Hematopoietic multipotent progenitor cell treated with erythropoietin and hydrocortisone succinate and interleukin-3 and kit ligand, for 8 days (in vitro differentiated cells): ENCODE measurements around the gene FHOD3.

ENCODE experiments used
- DNase-seq: peaks from one replicate; pipeline ENCODE4 v3.0.0-alpha.2; 2015

FHOD3 gene

DNA sequence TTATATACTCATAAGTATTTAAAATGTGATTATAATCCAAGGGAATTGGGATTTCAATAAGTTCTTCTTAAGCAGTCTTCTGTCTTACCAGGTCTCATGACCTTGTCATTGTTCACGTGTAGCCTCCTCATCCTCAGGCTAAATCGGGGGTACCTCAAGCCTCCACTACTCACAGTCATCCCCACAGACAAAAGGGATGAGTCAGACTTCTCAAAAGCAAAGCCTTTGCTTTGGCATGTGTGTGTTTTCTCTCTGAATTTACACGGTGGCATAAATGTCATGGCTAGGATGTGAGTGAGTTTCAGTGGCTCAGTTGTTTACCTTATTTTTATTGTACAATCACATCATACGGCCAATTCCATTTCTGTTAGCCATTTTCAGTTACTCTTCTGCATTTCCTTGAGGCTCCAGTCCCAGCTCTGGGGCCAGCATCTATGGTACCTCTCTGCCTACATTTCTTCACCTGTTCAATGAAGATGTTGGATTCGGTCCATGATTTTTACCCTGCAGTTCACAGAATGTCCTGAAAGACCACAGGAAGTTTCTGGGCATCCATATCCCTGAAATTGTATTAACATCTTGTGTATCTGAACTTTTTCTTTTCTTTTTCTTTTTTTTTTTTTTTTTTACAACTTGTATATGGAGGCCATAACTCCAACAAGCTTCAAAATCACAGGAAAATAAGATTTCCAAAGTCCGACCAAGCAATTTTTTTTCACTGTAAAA is 195.3 kb downstream of the FHOD3 start:
- DNase-seq, result no peak

DNA sequence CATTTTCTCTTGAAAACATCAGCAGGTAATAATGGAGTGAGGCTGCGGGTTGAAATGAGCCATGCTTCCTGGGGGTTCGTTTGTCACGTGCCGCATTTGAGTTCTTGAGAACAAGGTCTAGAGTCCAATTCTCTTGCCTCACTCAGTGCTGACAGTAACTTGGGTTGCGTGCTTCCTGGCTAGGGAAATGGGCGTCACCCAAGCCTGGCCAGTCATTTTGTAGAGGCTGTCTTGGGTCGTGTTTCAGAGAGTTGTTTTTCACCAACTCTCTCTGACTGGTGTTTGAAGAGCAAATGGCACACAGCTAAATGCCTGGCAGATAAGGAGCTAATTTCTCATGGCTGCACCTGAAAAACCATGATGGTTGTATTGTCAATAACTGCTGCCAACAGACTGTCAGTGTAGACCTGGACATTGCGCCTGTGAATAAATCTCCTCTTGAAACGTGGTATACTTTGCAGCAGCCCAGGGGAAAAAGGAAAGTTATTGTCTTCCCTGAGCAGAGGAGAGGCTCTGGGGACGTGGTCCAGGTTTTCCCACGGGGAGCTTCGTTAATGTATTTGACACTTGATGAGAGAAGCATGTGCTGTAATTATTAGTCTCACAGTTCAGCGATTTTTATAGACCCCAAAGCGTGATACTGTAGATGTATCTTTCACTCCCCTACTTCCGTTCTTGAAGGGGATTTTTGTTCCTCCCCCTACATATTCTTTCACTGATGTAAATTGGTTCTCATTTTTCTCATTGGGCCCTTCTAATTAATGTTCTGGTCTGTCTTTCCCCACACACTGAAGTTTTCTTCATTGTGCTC is 196.0 kb downstream of the FHOD3 start:
- no peak for DNase-seq

DNA sequence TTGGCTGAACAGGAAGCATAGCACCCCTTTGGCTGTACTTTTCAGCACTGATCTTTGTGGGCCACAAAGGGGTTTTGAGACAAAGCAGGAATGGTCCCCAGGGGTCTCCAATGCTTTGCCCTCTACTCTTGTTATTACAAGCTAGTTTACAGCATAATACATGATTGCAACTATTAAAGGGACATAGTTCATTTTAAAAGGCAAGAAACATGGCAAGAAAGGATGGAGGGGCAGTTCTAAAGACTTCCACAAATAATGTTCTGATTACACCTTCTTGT is 196.6 kb downstream of the FHOD3 start:
- DNase-seq, result no peak

DNA sequence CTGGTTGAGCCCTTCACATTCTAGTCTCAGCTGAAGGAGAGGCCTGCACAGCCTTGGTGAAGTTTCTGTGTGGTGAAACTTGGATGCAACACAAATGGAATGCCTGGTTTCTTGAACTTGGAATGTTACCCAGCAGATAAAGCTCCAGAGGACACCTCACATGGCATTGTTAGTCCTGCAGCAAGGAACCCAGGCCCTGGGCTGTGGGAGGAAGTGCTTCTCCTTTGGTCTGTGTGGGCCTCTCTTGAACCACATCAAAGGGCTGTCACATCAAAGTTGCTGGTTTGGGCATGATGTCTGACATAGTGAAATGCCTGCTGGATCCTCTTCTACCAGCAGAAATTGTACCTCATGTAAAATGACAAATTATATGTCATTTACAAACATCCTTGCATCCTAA is 198.5 kb downstream of the FHOD3 start:
- DNase-seq, result no peak

DNA sequence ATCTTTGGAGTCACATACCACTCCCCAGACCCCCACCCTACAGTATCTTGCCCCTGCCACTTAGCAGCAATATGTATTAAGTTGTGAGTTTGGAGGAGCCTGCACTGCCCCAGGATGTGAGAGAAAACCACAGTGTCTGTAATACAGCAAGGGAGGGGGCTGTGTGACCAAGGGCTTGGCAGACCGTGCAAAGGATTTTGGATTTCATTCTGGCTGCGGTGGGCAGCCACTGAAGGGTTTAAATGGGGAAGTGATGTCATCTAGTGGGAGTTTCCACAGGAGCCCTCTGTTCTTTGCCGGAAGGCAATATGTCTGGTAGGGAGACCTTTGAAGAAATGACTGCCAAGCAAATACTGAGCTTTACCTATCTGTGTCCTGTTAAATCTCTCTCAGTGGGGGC is 202.4 kb downstream of the FHOD3 start:
- DNase-seq, result no peak

DNA sequence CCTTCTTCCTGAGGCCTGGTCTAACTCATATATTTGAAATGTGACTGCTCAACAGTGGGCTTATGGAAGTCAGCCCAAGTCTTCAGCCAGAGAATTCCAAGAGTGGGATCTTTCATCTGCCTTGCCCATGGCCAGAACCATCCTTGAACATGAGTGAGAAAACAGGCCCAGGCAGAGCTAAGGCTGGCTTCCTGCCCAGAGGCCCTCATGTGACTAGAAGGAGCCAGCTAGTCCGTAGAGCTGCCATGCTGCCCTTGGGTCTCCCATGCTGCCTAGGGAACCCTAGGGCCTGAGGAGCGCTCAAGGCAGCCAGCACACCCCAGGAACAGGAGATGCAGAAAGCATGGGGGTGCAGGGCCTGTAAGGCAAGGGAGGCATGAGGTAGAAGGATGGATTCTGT is 203.6 kb downstream of the FHOD3 start:
- DNase-seq, result no peak

DNA sequence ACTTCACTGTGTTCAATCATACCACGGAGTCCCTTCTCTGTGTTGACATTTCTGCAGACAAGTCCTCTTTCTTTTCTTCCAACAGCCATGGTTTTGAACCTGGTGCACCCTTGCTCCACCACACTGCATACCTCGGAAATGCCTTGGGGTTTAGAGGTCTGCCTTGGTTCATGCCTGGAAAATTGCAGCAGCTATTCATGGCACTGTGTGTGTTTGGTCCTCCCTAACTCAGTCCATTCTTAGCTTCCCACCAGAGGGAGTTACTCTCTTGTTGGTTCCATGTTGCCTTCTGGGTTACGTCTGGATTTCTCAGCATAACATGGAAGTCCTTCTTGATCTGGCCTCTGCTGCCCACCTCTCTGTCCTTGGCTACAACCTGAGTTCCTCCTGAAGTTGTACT is 206.0 kb downstream of the FHOD3 start:
- DNase-seq, result no peak

DNA sequence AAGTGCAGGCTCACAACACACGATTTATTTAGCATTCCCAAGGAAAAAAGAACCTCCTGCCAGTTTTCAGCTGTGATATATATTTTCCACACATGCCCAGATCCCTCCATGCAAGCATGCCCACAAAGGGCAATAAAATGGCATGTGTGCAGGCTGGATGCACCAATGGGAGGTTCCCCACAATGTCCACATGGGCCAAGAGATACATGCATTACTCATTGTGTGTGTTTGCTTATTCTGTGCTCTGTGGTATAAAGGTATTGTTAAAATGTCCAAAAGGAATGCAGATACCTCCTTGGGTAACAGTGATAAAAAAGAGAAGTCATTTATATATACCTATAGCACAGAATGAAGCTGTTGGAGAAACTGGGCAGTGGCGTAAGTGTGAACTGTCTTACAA is 207.4 kb downstream of the FHOD3 start:
- no peak for DNase-seq

DNA sequence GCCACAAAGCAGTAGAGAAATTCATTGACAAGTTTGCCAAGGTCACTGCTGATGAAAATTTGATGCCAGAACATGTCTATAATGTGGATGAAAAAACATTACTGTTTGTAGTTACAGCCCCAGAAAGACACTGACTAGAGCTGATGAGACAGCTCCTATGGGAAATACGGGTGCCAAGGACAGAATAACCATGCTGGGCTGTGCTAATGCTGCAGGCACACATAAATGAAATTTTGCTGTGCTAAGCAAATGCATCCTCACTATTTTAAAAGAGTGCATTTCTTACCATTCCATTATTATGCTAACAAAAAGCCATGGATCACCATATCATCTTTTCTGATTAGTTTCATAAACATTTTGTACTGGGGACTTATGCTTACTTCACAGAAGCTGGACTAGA is 208.2 kb downstream of the FHOD3 start:
- DNase-seq, result no peak

DNA sequence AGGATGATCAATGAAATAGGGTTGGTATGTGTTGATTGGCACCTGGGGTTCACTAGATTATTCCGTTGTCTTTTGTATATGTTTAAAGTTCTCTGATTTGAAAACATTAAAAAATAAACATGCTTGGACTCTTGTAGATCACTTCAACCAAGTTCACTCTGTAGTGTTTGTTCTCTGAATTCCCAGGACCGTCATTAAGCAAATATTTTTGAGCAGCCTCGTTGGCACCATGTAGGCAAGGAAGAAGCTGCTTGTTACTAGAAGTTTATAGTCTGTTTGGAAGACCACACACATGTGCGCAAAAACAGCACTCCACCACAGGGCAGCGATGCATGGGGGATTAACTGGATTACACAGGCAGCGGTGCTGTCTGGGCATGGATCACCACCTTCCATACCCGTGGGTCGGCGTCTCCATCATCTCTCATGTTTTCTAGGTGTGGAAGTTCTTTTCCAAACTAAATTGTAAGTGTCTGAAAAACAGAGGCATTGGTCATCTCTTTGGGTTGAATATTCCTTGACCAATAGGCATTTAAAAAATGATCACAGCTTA is 212.2 kb downstream of the FHOD3 start:
- no peak for DNase-seq

DNA sequence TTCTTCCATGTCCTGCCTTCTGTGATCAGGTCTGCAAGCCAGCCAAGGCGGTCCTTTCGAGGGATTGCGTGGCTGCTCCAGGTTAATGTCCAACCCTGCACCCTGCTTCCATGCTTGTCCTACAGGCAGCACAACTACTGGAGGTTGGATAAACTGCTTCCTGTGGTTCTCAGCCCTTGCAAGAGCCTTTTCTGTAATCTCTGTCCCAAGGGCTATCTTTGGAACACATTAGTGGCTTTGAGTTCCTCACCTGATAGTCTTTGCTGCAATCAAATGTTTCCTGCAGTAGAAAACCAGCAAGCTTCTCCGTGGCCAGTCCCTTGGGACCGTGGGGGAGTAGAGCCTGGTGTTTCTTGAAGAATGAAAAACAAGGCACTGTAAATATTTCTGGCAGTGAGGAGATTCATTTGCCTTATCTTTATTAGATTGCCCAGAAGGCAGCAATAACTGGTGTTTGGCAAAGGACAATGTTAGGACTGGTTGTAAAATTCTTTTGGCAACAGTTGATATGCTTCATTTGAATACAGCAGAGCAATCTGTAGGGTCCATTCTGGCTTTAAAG is 214.4 kb downstream of the FHOD3 start:
- no peak for DNase-seq

DNA sequence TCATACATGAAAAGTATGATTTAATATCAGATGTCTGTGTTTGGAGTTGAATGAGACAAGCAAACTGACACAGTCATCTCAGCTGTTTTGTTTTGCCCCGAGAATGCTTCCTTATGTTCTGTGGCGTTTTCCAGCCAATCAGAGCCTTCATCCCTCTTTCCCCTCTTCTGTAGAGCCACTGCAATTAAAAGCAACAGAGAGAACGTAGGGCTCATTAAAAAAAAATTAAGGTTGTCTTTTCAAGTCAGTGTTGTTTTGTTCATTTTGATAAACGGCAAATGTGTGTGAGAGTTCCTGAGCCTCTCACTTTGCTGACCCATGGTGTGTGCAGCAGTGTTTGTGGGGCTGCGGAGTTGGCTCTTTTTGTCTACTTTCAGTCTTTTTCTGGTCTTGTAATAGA is 216.0 kb downstream of the FHOD3 start:
- no peak for DNase-seq

DNA sequence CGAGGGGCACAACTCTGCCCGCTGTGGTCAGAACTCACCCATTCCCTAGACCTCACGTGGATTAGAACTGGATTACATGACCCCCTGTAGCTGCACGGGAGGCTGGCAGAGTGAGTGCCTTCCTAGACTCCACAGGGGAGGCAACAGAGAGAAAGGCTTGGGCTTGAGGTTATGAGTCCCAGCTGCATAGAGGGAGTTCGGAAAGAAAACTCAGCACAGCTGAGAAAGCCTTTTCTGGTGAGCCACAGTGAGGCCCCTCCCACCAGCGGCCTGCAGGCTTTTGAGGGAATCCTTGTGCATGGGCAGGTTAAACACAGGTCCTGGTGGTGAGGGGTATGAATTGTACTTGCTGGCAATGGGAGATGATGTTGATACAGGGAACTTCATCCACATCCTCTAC is 217.3 kb downstream of the FHOD3 start:
- DNase-seq, result no peak

DNA sequence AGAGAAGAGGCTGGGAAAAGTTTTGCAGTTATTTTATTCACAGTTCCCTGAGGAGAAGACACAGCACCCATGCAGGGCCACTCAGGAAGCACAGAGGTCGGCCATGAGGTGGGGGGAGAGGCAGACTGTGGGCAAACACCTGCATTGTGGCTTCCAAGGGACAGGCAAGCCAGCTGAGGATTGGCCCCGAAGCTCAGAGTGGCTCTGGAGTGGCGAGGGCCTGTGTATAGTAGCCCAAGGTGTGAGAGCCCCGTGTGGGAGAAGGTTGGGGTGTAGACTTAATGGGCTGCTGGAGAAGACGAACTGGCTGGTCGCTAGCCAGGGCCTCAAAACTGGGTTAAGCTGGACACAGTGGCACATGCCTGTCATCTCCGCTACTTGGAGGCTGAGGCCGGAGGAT is 218.7 kb downstream of the FHOD3 start:
- DNase-seq, result no peak

DNA sequence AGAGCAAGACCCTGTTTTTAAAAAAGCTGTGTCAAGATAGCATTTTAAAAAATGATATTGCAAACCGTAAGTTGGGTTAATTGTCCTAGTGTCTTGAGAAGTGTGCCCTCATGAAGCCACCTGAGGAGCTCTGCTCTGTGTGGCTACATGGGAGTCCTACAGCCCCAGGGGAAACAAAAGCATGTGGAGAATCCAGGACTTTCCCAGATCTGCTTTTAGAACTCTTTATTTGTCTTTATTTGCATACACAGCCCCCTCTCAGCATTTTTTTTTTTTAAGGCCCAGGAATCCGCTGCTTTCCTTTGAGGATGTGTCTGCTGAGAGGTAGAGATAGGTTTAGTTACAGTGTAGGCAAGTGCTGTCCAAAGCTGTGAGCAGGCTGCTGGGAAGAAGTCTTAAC is 219.2 kb downstream of the FHOD3 start:
- DNase-seq, result no peak

DNA sequence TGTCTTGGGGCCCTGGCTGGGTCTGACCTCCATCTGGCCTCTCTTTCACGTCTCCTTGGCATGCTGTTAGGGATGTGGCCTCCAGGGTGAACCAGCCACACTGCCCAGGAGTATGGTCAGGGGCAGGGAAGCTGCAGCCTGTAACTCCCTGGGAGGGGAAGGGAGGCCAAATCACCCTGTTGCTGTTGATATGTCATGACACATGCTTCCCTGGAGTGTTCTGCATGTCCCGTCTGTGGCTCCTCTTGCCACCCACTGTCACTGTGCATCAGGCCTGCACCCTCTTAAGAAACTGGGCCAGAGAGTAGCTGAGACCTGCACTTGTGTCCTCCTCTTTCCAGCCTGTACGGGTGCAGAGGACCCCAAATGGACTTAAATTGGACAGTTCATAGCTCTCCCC is 221.3 kb downstream of the FHOD3 start:
- DNase-seq, result no peak

DNA sequence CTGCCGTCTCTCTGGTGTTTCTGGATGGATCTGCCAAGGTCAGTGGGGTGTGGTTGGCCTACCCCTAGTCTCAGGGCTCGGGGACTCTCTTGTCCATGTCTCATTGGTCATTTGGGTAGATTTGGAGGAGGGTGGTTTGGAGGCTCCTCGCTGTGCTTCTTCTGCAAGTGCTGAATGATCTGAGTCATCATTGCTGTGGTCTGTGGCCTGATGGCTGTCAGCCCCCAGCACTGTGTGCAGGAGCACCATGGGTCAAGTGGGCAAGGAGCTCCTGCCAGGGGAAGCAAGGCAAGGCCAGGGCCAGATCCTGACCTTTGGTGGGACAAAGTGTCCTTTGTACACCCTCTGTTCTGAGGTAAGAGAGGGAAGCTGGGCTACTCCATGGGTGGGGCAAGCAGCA is 221.8 kb downstream of the FHOD3 start:
- DNase-seq, result no peak

DNA sequence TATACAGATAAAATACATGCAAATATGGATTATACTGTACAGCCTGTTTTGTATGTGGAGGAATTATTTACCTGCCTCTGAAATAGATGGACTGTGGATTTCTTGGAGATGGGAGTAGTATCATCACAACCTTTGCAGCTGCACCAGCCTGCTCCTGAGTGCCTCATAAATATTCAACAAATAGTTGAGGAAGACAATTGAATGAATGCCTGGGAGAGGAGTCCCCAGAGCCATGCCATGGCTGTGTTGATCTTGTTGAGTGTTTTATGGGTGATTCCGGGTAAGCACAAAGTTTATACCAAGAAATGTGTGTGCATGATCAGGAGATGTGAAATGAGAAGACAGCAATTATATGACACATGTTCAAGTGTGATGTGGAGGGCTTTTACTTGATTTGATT is 225.0 kb downstream of the FHOD3 start:
- DNase-seq, result no peak

DNA sequence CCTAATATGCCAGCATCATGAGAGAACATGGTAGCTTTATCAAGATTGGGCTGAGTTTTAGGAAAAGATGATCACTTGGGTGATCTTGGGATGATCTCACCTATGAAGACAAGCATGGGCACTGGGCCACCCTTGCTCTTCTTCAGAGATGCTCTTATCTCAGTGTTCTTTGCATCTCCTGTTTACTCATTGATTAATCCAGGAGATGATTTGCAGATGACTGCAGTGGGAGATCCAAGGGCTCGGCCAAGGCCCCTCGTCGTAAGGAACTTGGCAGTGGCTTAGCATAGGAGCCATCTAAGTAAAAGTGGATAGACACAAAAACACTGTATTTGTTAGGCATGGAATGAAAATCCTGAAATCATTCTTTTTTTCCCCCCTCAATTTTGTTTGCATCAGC is 228.4 kb downstream of the FHOD3 start:
- no peak for DNase-seq

DNA sequence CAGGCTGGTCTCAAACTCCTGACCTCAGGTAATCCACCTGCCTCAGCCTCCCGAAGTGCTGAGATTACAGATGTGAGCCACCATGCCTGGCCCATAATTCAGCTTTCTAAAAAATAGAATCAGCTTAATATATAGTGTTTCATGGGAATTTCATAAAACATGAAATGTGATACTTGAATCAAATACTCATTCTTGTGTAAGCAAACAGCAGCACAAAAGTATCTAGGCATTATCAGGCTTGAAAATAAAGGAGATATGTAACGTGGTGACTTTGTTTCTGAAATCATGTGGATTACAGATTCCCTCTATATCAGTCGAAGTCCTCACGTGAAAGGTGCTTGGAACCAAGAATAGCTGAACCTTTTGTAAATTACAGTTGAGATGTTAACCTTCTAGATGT is 229.1 kb downstream of the FHOD3 start:
- DNase-seq, result no peak

DNA sequence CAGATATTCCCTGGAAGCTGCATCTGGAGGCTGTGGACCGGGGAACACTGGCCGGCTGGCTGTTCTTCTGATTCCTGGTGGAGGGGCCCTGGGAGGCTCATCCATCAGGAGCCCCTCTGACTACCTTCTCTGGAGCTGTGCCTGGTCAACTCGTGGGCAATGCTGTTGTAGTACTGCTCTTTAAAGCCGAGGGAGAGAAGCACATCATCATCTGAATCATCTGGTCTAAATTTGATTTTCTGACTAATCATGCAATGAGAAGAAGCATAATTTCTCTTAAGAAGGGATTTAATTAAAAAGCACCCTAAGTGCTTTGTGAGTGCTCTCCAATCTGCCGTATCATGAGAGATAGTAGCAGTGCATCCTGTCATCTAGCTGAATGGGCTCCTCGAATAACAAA is 229.5 kb downstream of the FHOD3 start:
- no peak for DNase-seq

DNA sequence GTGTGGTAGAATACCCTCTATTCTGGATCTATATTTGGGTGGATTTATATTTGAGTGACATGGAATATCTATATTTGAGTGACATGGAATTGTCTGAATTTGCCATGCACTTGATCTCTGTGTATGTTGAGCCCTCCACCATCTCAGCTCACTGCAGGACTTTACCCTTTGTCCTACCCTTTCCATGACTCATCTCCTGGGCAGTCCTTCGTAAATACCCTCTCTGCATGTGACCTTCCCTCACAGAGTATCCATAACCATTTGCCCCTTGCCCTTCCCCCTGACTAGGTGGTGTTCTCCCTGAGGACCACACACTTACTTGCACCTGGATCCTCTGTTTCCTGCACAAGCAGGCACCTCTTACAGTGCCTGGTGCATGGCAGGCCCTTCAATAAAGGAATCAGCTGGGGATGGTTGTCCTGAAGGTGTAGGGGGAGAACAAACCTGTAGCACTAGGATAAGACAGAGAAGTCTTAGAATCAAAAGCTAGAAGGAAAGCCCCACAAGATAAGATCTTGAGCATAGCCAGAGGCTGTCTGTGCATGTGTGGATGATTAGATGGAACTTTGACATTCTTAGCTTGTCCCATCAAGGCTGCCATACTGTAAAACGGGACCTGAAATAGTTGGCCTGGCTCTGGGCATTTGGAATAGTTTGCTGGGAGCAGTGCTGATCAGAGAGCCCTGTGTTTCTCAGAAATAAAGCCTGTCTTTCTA is 230.4 kb downstream of the FHOD3 start:
- DNase-seq, result no peak

DNA sequence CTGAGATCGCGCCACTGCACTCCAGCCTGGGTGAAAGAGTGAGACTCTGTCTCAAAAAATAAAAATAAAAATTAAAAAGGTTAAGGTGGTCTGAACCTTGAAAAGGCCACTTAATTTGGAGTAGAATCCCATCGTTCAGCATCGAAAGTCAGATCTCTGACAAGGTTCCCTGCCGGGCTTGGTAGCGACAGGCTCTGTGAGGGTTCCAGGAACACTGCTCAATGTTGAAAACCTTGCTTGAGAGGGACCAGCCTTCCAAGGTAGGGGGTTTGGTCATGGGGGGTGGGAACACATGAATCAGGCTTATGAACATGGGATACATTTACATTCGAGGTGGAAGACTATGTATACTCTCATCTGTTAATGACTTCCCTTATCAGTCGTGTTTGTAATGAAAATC is 232.2 kb downstream of the FHOD3 start:
- no peak for DNase-seq
